Measurements from ENCODE around the gene KLRK1. TPM values are rescaled to one million over a fixed set of nuclear protein-coding genes. Genes with fewer than 3 reads are reported as not detected.
"Not testable (repeated sequence)": the region's sequence is repeated elsewhere in the genome, so short reads cannot be mapped to it uniquely, and the experiment has no call there.

The KLRK1 gene
- total RNA-seq, 1 donor from 2014 or later: 12.8 TPM

DNA sequence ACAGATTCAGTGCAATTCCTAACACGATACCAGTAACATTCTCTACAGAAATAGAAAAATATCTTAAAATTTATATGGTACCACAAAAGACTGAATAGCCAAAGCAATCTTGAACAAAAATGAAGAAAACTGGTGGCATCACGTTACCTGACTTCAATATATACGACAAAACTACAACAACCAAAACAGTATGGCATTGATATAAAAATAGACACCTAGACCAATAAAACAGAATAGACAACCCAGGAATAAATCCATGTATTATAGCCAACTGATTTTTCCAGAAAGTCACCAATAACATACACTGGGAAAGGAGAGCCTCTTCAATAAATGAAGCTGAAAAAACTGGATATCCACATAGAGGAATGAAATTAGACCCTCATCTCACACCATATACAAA lies 5.7 kb downstream of the KLRK1 start:
- TF ChIP-seq, protein P1, sequence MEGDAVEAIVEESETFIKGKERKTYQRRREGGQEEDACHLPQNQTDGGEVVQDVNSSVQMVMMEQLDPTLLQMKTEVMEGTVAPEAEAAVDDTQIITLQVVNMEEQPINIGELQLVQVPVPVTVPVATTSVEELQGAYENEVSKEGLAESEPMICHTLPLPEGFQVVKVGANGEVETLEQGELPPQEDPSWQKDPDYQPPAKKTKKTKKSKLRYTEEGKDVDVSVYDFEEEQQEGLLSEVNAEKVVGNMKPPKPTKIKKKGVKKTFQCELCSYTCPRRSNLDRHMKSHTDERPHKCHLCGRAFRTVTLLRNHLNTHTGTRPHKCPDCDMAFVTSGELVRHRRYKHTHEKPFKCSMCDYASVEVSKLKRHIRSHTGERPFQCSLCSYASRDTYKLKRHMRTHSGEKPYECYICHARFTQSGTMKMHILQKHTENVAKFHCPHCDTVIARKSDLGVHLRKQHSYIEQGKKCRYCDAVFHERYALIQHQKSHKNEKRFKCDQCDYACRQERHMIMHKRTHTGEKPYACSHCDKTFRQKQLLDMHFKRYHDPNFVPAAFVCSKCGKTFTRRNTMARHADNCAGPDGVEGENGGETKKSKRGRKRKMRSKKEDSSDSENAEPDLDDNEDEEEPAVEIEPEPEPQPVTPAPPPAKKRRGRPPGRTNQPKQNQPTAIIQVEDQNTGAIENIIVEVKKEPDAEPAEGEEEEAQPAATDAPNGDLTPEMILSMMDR (IDR thresholded peaks at IDR 0.05): no peak
- TF ChIP-seq POLR2A (IDR thresholded peaks at IDR 0.05): no peak
- no peak for TF ChIP-seq POLR2AphosphoS5 (IDR thresholded peaks at IDR 0.05; ENCODE audit: insufficient read depth in 1 of 2, low read depth in 1 of 2)
- Histone ChIP-seq H3K27ac (no peak overlapping the region), H3K27me3 (no peaks in the 10 kb centered on the region), H3K9me3 (no peaks in the 10 kb centered on the region), H3K36me3 (no peaks in the 10 kb centered on the region), H3K4me1 (no peaks in the 10 kb centered on the region), H3K4me3 (no peak overlapping the region)
- intact Hi-C loops (cut with DNase I): loop anchor here (5.0 kb wide), 1 partner anchor 1158 kb away; no protein-coding TSS in a partner anchor
- no peak for DNase-seq (ENCODE audit: extremely low spot score in 2 of 2)

DNA sequence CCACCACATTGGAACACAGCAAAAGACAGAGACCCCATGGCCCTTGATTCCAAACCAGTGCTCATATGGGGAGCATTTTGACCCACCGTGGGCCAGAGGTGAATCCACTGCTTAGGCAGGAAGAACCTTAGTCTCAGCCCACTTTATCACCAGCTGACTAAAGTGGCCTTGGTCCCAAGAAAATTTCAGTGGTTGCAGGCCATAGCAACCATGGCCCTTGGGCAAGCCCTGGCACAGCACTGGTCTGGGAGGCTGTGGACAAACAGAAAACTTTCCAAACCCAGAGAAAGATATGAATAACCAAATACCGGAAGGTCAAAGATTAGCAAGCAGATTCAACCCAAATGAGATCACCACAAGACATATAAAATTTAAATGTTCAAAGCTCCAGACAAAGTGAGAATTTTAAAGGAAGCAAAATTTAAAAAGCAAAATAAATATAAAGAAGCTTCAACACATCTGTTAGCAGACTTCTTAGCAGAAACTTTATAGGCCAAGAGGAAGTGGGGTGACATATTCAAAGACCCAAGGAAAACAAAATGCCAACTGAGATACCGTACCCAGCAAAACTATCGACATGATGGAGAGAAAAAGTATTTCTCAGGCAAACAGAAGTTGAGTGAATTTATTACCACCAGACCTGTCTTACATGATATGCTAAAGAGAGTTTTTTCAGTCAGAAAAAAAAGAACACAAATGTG lies 7.8 kb downstream of the KLRK1 start:
- Histone ChIP-seq H3K27me3 (no peaks in the 10 kb centered on the region), H3K4me3 (no peak overlapping the region), H3K9me3 (no peaks in the 10 kb centered on the region), H3K4me1 (no peaks in the 10 kb centered on the region), H3K36me3 (no peaks in the 10 kb centered on the region), H3K27ac (no peak overlapping the region)
- DNase-seq (ENCODE audit: extremely low spot score in 2 of 2): no peak
- TF ChIP-seq POLR2A (IDR thresholded peaks at IDR 0.05): no peak
- TF ChIP-seq, protein P1 (IDR thresholded peaks at IDR 0.05): no peak
- intact Hi-C loops (cut with DNase I): loop anchor here (5.0 kb wide), 1 partner anchor 1160 kb away; no protein-coding TSS in a partner anchor

GRCh38 chr12:10378737-10379136 lies 11.1 kb downstream of the KLRK1 start:
- H3K36me3 ChIP-seq; H3K4me3 ChIP-seq; H3K27me3 ChIP-seq; intact Hi-C loops (cut with DNase I); H3K9me3 ChIP-seq; DNase-seq (ENCODE audit: extremely low spot score in 2 of 2); H3K27ac ChIP-seq; H3K4me1 ChIP-seq: not testable (repeated sequence)

- no peak overlapping the region for H3K4me3 ChIP-seq
- intact Hi-C loops (cut with DNase I): no loop called here
- peaks cover 9% of the 10 kb centered on the region for H3K4me1 ChIP-seq
- DNase-seq (ENCODE audit: extremely low spot score in 2 of 2): no peak
- TF ChIP-seq POLR2AphosphoS5 (IDR thresholded peaks at IDR 0.05; ENCODE audit: insufficient read depth in 1 of 2, low read depth in 1 of 2) (no peak), POLR2A (IDR thresholded peaks at IDR 0.05) (no peak)
- TF ChIP-seq, protein P1 (IDR thresholded peaks at IDR 0.05): no peak
- no peaks in the 10 kb centered on the region for H3K9me3 ChIP-seq
- H3K27me3 ChIP-seq: no peaks in the 10 kb centered on the region
- no peaks in the 10 kb centered on the region for H3K36me3 ChIP-seq
- no peak overlapping the region for H3K27ac ChIP-seq
Measured at GRCh38 chr12:10374624-10375018, 15.2 kb downstream of the KLRK1 start.

DNA sequence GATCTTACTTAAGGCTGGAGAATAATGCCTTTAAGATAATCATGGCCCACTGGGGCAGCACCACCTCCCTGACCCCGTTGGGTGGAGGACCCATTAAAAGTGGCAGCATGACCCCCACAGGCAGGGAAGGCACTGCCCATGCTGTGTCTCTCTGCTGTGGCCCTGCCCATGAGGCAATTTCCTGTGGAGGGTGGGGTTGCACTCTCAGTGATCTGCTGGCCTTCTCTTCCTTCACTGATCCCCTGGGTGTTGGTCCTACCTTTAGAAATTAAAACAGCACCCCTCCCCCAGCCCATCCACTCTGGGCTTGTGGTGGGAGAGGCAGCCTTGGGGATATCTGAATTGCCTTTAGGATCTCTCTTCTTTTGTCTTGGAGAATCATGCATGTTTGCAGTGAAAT lies 17.3 kb downstream of the KLRK1 start:
- no peaks in the 10 kb centered on the region for H3K9me3 ChIP-seq
- H3K4me1 ChIP-seq: peaks cover 12% of the 10 kb centered on the region
- DNase-seq (ENCODE audit: extremely low spot score in 2 of 2): no peak
- H3K36me3 ChIP-seq: no peaks in the 10 kb centered on the region
- no peaks in the 10 kb centered on the region for H3K27me3 ChIP-seq
- no peak overlapping the region for H3K4me3 ChIP-seq
- no peak for TF ChIP-seq POLR2A (IDR thresholded peaks at IDR 0.05)
- TF ChIP-seq, protein P1 (IDR thresholded peaks at IDR 0.05): no peak
- TF ChIP-seq POLR2AphosphoS5 (IDR thresholded peaks at IDR 0.05; ENCODE audit: insufficient read depth in 1 of 2, low read depth in 1 of 2): no peak
- intact Hi-C loops (cut with DNase I): no loop called here
- no peak overlapping the region for H3K27ac ChIP-seq

DNA sequence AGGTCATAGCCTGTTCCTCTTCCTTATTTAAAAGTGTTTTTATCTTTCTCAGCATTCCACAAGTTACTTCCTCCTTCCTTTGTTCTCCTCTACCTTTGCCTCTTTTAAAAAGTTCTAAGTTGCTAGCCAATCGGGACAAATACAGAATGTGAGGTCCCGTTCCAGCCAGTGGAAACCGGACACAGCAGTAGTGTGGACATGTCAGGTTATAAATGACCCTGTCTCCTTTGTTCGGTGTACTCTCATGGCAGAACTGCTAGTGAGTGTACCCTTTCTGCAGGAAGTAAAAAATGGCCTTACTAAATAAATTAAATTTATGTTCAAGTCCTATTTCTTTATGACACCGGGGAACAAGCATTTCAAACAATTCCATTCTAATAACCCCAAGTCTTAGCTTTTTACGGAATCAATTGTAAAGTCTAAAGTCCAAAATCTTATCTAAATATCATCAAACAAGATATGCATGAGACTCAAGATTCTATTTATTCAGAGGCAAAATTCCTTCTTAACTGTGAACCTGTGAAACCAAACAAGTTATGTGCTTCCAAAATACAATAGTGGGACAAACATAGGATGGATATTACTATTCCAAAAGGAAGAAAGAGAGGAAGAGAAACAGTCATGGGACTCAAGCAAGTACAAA lies 17.8 kb downstream of the KLRK1 start:
- DNase-seq (ENCODE audit: extremely low spot score in 2 of 2); intact Hi-C loops (cut with DNase I); H3K27me3 ChIP-seq; H3K36me3 ChIP-seq; H3K9me3 ChIP-seq; H3K4me3 ChIP-seq; H3K27ac ChIP-seq: not testable (repeated sequence)
- peaks cover 12% of the 10 kb centered on the region for H3K4me1 ChIP-seq

Measured in vagina (tissue), 2 donors.